Measurements from ENCODE around the gene HDDC3. TPM values are rescaled to one million over a fixed set of nuclear protein-coding genes. Genes with fewer than 3 reads are reported as not detected.

Gene HDDC3
- total RNA-seq, 4 donors from 2014 or later: 13.4 to 22.2 (median 17.2) TPM

GRCh38 chr15:90947577-90948357 lies 15.4 kb upstream of the HDDC3 start:
- in situ Hi-C loops (cut with MboI; ENCODE audit: low sequenced_read_pairs in 4 of 4): no loop called here
- no peaks in the 10 kb centered on the region for H3K27me3 ChIP-seq
- no peaks in the 10 kb centered on the region for H3K9me3 ChIP-seq
- intact Hi-C loops (cut with DNase I; ENCODE audit: low total_unique reads): no loop called here
- ATAC-seq (no peak), DNase-seq (no peak)
- H3K4me1 ChIP-seq: no peaks in the 10 kb centered on the region
- TF ChIP-seq CTCF (IDR thresholded peaks at IDR 0.05 in 4 of 5, conservative IDR thresholded peaks at IDR 0.05 in 1 of 5): no peak
- no peak for TF ChIP-seq POLR2A (IDR thresholded peaks at IDR 0.05)
- peaks cover 0 to 93% of the 10 kb centered on the region in 2 donors for H3K36me3 ChIP-seq
- H3K27ac ChIP-seq: no peak overlapping the region
- no peak overlapping the region for H3K4me3 ChIP-seq

GRCh38 chr15:90946941-90947576 lies 14.7 kb upstream of the HDDC3 start:
- TF ChIP-seq POLR2A (IDR thresholded peaks at IDR 0.05) (no peak), CTCF (IDR thresholded peaks at IDR 0.05 in 4 of 5, conservative IDR thresholded peaks at IDR 0.05 in 1 of 5) (no peak)
- in situ Hi-C loops (cut with MboI; ENCODE audit: low sequenced_read_pairs in 4 of 4): no loop called here
- no peak overlapping the region for H3K27ac ChIP-seq
- DNase-seq (no peak), ATAC-seq (no peak)
- H3K4me3 ChIP-seq: no peak overlapping the region
- no peaks in the 10 kb centered on the region for H3K9me3 ChIP-seq
- intact Hi-C loops (cut with DNase I; ENCODE audit: low total_unique reads): no loop called here
- no peaks in the 10 kb centered on the region for H3K27me3 ChIP-seq
- H3K36me3 ChIP-seq: peaks cover 0 to 93% of the 10 kb centered on the region in 2 donors
- no peaks in the 10 kb centered on the region for H3K4me1 ChIP-seq

DNA sequence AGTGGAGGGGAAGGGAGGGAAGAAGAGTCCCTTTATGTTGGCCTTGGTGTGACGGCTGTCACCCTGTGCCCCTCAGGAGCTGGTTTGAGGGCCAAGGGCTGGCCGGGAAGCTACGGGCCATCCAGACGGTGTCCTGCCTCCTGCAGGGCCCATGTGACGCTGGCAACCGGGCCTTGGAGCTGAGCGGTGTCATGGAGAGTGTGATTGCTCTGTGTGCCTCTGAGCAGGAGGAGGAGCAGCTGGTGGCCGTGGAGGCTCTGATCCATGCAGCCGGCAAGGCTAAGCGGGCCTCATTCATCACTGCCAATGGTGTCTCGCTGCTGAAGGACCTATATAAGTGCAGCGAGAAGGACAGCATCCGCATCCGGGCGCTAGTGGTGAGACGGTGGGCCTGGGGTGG lies 14.2 kb upstream of the HDDC3 start:
- no peak for TF ChIP-seq POLR2A (IDR thresholded peaks at IDR 0.05)
- no peak for TF ChIP-seq CTCF (IDR thresholded peaks at IDR 0.05 in 4 of 5, conservative IDR thresholded peaks at IDR 0.05 in 1 of 5)
- Histone ChIP-seq H3K4me3 (no peak overlapping the region), H3K27ac (no peak overlapping the region), H3K4me1 (no peaks in the 10 kb centered on the region), H3K27me3 (no peaks in the 10 kb centered on the region), H3K9me3 (no peaks in the 10 kb centered on the region), H3K36me3 (peaks cover 0 to 93% of the 10 kb centered on the region in 2 donors)
- intact Hi-C loops (cut with DNase I; ENCODE audit: low total_unique reads): no loop called here
- DNase-seq: no peak
- in situ Hi-C loops (cut with MboI; ENCODE audit: low sequenced_read_pairs in 4 of 4): no loop called here
- no peak for ATAC-seq

GRCh38 chr15:90945091-90945490 lies 12.7 kb upstream of the HDDC3 start:
- H3K9me3 ChIP-seq: no peaks in the 10 kb centered on the region
- H3K4me3 ChIP-seq: no peak overlapping the region
- no peak for ATAC-seq
- H3K4me1 ChIP-seq: no peaks in the 10 kb centered on the region
- no peak for DNase-seq
- peaks cover 0 to 93% of the 10 kb centered on the region in 2 donors for H3K36me3 ChIP-seq
- TF ChIP-seq POLR2A (IDR thresholded peaks at IDR 0.05) (no peak), CTCF (IDR thresholded peaks at IDR 0.05 in 4 of 5, conservative IDR thresholded peaks at IDR 0.05 in 1 of 5) (no peak)
- no peak overlapping the region for H3K27ac ChIP-seq
- intact Hi-C loops (cut with DNase I; ENCODE audit: low total_unique reads) (no loop called here), in situ Hi-C loops (cut with MboI; ENCODE audit: low sequenced_read_pairs in 4 of 4) (no loop called here)
- H3K27me3 ChIP-seq: no peaks in the 10 kb centered on the region

Measured in gastrocnemius medialis (tissue), 4 donors.